Thyroid gland (tissue), 4 donors: Measurements from ENCODE around the gene STAG2. TPM values are rescaled to one million over a fixed set of nuclear protein-coding genes. Genes with fewer than 3 reads are reported as not detected.

Experiments
- DNase-seq, 2 donors: peaks; one replicate each; pipeline ENCODE4 v3.0.0-alpha.2; 2019
- H3K27ac ChIP-seq, 3 donors: fragments of 200-600 bp; sonication (generic); 1 replicate in 2 of 3; 2 replicates in 1 of 3; pipeline ENCODE4 v1.5.1; 2016 to 2019; ENCODE audit warnings: mild to moderate bottlenecking in 1 of 3, moderate library complexity in 1 of 3
- H3K27me3 ChIP-seq: fragments of 200-600 bp; sonication (generic); one replicate; pipeline ENCODE4 v1.5.1; 2019
- H3K36me3 ChIP-seq, 2 donors: fragments of 200-600 bp; sonication (generic); one replicate each; pipeline ENCODE4 v1.5.1; 2016 to 2019
- H3K4me1 ChIP-seq, 2 donors: fragments of 200-600 bp; sonication (generic); one replicate each; pipeline ENCODE4 v1.5.1; 2017 to 2019
- H3K4me3 ChIP-seq, 3 donors: fragments of 200-600 bp; sonication (generic); replicated peaks in 1 of 3; 1 replicate in 2 of 3; 2 replicates in 1 of 3; pipeline ENCODE4 v1.5.1; 2016; ENCODE audit warnings: mild to moderate bottlenecking in 1 of 3
- H3K9me3 ChIP-seq: fragments of 200-600 bp; sonication (generic); one replicate; pipeline ENCODE4 v1.5.1; 2017
- CTCF ChIP-seq, 6 experiments: fragments of 200-600 bp in 3 of 6; fragments of 450-650 bp in 3 of 6; sonication (generic) in 3 of 6; IDR thresholded peaks; one replicate each; pipeline ENCODE4 v1.5.1; 2016 to 2019; ENCODE audit warnings: antibody characterized with exemption in 6 of 6, mild to moderate bottlenecking in 2 of 6, inconsistent platforms in 1 of 6, moderate library complexity in 1 of 6
- POLR2A ChIP-seq, 2 donors: fragments of 450-650 bp; IDR thresholded peaks; one replicate each; pipeline ENCODE4 v1.6.1; 2017; ENCODE audit warnings: antibody characterized with exemption in 2 of 2, mild to moderate bottlenecking in 2 of 2, moderate library complexity in 1 of 2
- WGBS, 2 donors: methylation state at CpG; one replicate each; pipeline ENCODE4 v1.1.5; 2017; 5-methylcytosine and 5-hydroxymethylcytosine counted together
- intact Hi-C: fragments of 100-400 bp; cut with DNase I; formaldehyde crosslinking; loops from one replicate; pipeline ENCODE4 v1.15.1; 2023
- total RNA-seq, 4 donors: library from RNA; depleted of rRNA; stranded (reverse); fragments of >200 nt; gene quantifications; one replicate each; pipeline ENCODE4 v1.2.3, GENCODE V29; 2016

STAG2 gene
- total RNA-seq, 4 donors from 2014 or later = 88.0 to 108 (median 104) TPM

GRCh38 chrX:123988423-123989111 is 27.1 kb downstream of the STAG2 start:
- Histone ChIP-seq H3K4me3 (no peak overlapping the region), H3K36me3 (no peaks in the 10 kb centered on the region), H3K27ac (no peak overlapping the region), H3K4me1 (no peaks in the 10 kb centered on the region), H3K9me3 (no peaks in the 10 kb centered on the region), H3K27me3 (no peaks in the 10 kb centered on the region)
- no peak for TF ChIP-seq POLR2A (IDR thresholded peaks at IDR 0.05)
- TF ChIP-seq CTCF (IDR thresholded peaks at IDR 0.05) = no peak
- DNase-seq = no peak
- intact Hi-C loops = no loop called here
- WGBS, 2 donors = 88 to 92% methylated on average over 1 of the region's 1 CpG

- intact Hi-C loops = no loop called here
- WGBS, 2 donors = 78 to 79% methylated on average over 1 of the region's 1 CpG
- Histone ChIP-seq H3K4me1 (no peaks in the 10 kb centered on the region), H3K9me3 (no peaks in the 10 kb centered on the region), H3K4me3 (no peak overlapping the region), H3K27me3 (no peaks in the 10 kb centered on the region), H3K27ac (no peak overlapping the region), H3K36me3 (no peaks in the 10 kb centered on the region)
- TF ChIP-seq POLR2A (IDR thresholded peaks at IDR 0.05) = no peak
- DNase-seq = no peak
Measured at GRCh38 chrX:123989235-123989634, 27.7 kb downstream of the STAG2 start.

DNA sequence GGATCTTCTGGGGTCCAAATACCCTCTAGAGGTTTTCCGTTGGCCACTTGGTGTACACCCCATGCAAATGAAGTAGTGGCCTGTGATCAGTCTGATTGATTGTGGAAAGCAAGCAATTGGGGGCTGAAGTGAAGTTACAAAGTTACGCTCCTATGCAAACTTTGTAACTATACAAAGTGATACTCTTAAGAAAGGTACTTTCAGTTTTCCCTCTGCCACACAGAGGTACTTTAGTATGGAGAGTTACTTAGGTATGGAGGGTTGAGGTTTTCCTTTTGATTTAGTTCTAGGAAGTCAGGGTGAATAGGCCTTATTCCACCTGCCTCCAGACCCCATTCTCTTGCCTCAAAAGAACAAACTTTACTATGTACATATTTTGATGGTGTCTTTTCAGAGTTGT is 28.7 kb downstream of the STAG2 start:
- DNase-seq = no peak
- intact Hi-C loops = no loop called here
- H3K9me3 ChIP-seq = no peaks in the 10 kb centered on the region
- H3K36me3 ChIP-seq = no peaks in the 10 kb centered on the region
- no peak for TF ChIP-seq CTCF (IDR thresholded peaks at IDR 0.05)
- no peak for TF ChIP-seq POLR2A (IDR thresholded peaks at IDR 0.05)
- WGBS, 2 donors = 100% methylated on average over 2 of the region's 2 CpGs
- no peak overlapping the region for H3K4me3 ChIP-seq
- H3K27me3 ChIP-seq = no peaks in the 10 kb centered on the region
- H3K27ac ChIP-seq = no peak overlapping the region
- no peaks in the 10 kb centered on the region for H3K4me1 ChIP-seq

GRCh38 chrX:123990602-123991001 is 29.1 kb downstream of the STAG2 start:
- no peaks in the 10 kb centered on the region for H3K9me3 ChIP-seq
- TF ChIP-seq POLR2A (IDR thresholded peaks at IDR 0.05) (no peak), CTCF (IDR thresholded peaks at IDR 0.05) (no peak)
- H3K4me3 ChIP-seq = no peak overlapping the region
- H3K36me3 ChIP-seq = no peaks in the 10 kb centered on the region
- H3K27ac ChIP-seq = no peak overlapping the region
- WGBS, 2 donors = 69 to 74% methylated on average over 3 of the region's 3 CpGs
- H3K27me3 ChIP-seq = no peaks in the 10 kb centered on the region
- intact Hi-C loops = no loop called here
- H3K4me1 ChIP-seq = no peaks in the 10 kb centered on the region
- no peak for DNase-seq

- intact Hi-C loops = no loop called here
- no peaks in the 10 kb centered on the region for H3K9me3 ChIP-seq
- H3K27ac ChIP-seq = no peak overlapping the region
- no peaks in the 10 kb centered on the region for H3K36me3 ChIP-seq
- no peak for DNase-seq
- no peak for TF ChIP-seq POLR2A (IDR thresholded peaks at IDR 0.05)
- TF ChIP-seq CTCF (IDR thresholded peaks at IDR 0.05) = no peak
- no peaks in the 10 kb centered on the region for H3K27me3 ChIP-seq
- WGBS, 2 donors = 93 to 95% methylated on average over 1 of the region's 1 CpG
- H3K4me3 ChIP-seq = no peak overlapping the region
- H3K4me1 ChIP-seq = no peaks in the 10 kb centered on the region
Measured at GRCh38 chrX:123993326-123993725, 31.8 kb downstream of the STAG2 start.
